Measurements from ENCODE around the gene SH2D1A. TPM values are rescaled to one million over a fixed set of nuclear protein-coding genes. Genes with fewer than 3 reads are reported as not detected.
"Not testable (repeated sequence)": the region's sequence is repeated elsewhere in the genome, so short reads cannot be mapped to it uniquely, and the experiment has no call there.

SH2D1A gene
- total RNA-seq, 1 donor from 2014 or later: 0.74 TPM

DNA sequence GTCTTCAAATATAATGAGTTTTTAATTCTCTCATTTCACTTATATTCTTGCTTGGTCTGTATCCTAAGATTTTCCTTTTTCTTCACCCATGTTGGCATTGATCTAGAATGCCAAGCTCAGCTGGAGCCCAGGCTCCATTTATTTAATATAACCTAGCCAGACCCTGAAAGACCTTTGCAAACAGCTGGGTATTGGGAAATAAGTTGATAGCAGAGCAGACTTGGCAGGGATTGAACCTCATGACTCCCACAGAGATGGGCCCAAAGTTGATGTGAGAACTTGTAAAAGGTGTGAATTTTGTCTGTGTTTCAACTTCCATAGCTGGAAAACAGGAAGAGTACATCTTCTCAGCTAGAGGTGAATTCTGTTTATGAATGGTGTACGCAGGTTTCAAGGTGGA lies 59.5 kb downstream of the SH2D1A start:
- intact Hi-C loops (cut with DNase I): no loop called here
- Histone ChIP-seq H3K27ac (no peak overlapping the region), H3K4me1 (no peaks in the 10 kb centered on the region), H3K27me3 (no peaks in the 10 kb centered on the region), H3K36me3 (no peaks in the 10 kb centered on the region), H3K4me3 (no peak overlapping the region), H3K9me3 (no peaks in the 10 kb centered on the region)
- no peak for DNase-seq (ENCODE audit: extremely low spot score in 2 of 2)
- no peak for TF ChIP-seq CTCF (IDR thresholded peaks at IDR 0.05)

DNA sequence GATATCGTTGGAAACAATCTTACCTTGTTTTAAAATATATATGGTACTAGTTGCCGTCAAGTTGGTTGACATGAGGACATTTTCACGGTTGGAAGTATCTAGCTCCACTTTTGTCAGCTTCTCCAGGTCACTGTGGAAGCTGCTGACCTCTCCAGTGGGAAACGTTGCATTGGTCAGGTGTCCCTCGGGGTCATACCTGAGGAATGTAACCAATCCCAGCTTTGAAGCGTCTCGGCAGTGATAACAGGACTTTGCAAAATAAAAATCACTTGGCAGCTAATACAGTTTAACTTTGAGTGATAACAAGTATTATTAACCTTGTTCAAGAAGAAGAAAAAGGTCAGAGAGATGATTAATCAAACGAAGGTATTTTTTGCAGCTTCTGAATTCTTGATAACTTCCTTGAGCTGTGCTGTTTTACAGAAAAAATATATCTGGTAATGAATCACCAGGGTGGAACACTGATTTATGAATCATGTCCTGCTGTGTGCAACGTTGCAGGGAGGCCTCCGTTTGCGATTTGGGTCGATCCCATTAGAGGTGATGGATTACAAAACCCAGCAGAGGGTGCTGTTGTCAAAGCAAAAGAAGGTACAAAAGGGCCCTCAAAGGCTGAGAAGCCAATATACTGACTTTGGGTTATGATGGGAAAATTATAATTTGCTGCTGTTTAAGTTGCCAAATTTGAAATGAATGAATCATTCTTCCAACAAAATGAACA lies 60.1 kb downstream of the SH2D1A start:
- no peak for DNase-seq (ENCODE audit: extremely low spot score in 2 of 2)
- TF ChIP-seq CTCF (IDR thresholded peaks at IDR 0.05): peak in 2 of 3 experiments; percentile 31 to 42
- TF ChIP-seq POLR2AphosphoS5 (IDR thresholded peaks at IDR 0.05; ENCODE audit: insufficient read depth in 1 of 2, low read depth in 1 of 2): no peak
- H3K27ac ChIP-seq: no peak overlapping the region
- H3K27me3 ChIP-seq: no peaks in the 10 kb centered on the region
- intact Hi-C loops (cut with DNase I): no loop called here
- H3K4me1 ChIP-seq: no peaks in the 10 kb centered on the region
- H3K4me3 ChIP-seq: no peak overlapping the region
- no peaks in the 10 kb centered on the region for H3K36me3 ChIP-seq
- H3K9me3 ChIP-seq: no peaks in the 10 kb centered on the region

DNA sequence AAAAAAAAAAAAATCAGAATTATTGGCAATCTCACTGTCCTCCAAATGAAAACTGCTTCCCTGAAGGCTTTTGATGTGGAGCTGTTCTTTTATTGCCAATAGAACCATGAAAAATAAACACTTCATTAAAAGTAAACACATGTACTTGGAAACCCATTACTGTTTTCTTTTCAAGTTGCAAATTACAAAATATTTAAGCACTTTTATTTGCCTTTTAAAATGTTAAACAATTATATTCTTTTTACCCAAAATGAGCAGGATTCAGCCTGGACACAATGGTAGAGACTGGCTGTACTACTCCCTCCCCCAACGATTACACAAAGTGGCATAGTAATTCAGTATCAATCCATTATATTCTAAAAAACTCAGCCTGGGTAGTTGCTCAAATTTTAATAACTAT lies 60.9 kb downstream of the SH2D1A start:
- H3K9me3 ChIP-seq: no peaks in the 10 kb centered on the region
- TF ChIP-seq POLR2AphosphoS5 (IDR thresholded peaks at IDR 0.05; ENCODE audit: insufficient read depth in 1 of 2, low read depth in 1 of 2) (no peak), CTCF (IDR thresholded peaks at IDR 0.05) (no peak), POLR2A (IDR thresholded peaks at IDR 0.05) (no peak)
- no peaks in the 10 kb centered on the region for H3K36me3 ChIP-seq
- no peaks in the 10 kb centered on the region for H3K4me1 ChIP-seq
- no peak overlapping the region for H3K27ac ChIP-seq
- H3K4me3 ChIP-seq: no peak overlapping the region
- intact Hi-C loops (cut with DNase I): no loop called here
- H3K27me3 ChIP-seq: no peaks in the 10 kb centered on the region
- DNase-seq (ENCODE audit: extremely low spot score in 2 of 2): no peak

- intact Hi-C loops (cut with DNase I); H3K4me1 ChIP-seq: not testable (repeated sequence)
These were observed 62.0 kb downstream of the SH2D1A start for GRCh38 chrX:124408380-124408779.

DNA sequence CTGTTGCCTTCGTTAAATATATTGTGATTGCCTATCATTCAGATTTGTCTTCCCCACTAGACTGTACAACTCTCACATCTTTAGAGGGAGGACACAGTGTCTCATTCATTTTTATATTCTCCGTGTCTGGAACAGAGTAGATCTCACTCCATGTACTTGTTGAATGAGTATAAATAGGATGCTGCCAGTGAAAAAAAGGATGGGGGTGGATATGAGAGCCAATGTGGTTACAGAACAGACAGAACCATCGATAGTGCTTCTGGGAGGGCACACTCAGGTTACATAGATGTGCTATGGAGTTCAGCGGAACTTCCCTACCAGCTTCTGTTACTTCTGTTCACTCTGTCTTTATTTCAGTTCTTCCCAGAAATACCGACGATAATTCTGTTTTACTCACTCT lies 66.9 kb downstream of the SH2D1A start:
- intact Hi-C loops (cut with DNase I): no loop called here
- no peaks in the 10 kb centered on the region for H3K36me3 ChIP-seq
- no peak overlapping the region for H3K27ac ChIP-seq
- no peak for DNase-seq (ENCODE audit: extremely low spot score in 2 of 2)
- no peaks in the 10 kb centered on the region for H3K4me1 ChIP-seq
- no peak overlapping the region for H3K4me3 ChIP-seq
- H3K9me3 ChIP-seq: no peaks in the 10 kb centered on the region
- TF ChIP-seq POLR2AphosphoS5 (IDR thresholded peaks at IDR 0.05; ENCODE audit: insufficient read depth in 1 of 2, low read depth in 1 of 2) (no peak), CTCF (IDR thresholded peaks at IDR 0.05) (no peak), POLR2A (IDR thresholded peaks at IDR 0.05) (no peak)
- H3K27me3 ChIP-seq: no peaks in the 10 kb centered on the region

More at GRCh38 chrX:124408380-124408779, 62.0 kb downstream of the SH2D1A start:
- not testable (repeated sequence) for H3K9me3 ChIP-seq; H3K4me3 ChIP-seq; H3K27ac ChIP-seq; H3K36me3 ChIP-seq; DNase-seq (ENCODE audit: extremely low spot score in 2 of 2); H3K27me3 ChIP-seq

Measured in vagina (tissue), 2 donors.